H7 (cell line): ENCODE measurements around the gene BLM. TPM values are rescaled to one million over a fixed set of nuclear protein-coding genes. Genes with fewer than 3 reads are reported as not detected.

ENCODE experiments used
- DNase-seq: peaks from one replicate; pipeline ENCODE4 v3.0.0; 2012
- H3K27me3 ChIP-seq: 2 replicates; pipeline ENCODE4 v1.6.0; 2011; ENCODE audit warnings: mild to moderate bottlenecking, low read length; ENCODE audit not compliant: control insufficient read depth, insufficient read depth
- H3K36me3 ChIP-seq: replicated peaks from 2 replicates; pipeline ENCODE4 v1.5.1; 2011; ENCODE audit warnings: low read length; ENCODE audit not compliant: control insufficient read depth, insufficient read depth
- H3K4me3 ChIP-seq: 2 replicates; pipeline ENCODE4 v1.5.1; 2011; ENCODE audit warnings: low read depth, mild to moderate bottlenecking, control low read depth, low read length, moderate library complexity; ENCODE audit not compliant: insufficient read depth
- total RNA-seq: library from RNA; depleted of rRNA; stranded (reverse); fragments of >200 nt; shearing (Covaris generic); gene quantifications from 2 replicates; pipeline ENCODE4 v1.2.3, GENCODE V29; 2014

BLM gene
- total RNA-seq, 1 experiment from 2014 or later, result 29.7 TPM

DNA sequence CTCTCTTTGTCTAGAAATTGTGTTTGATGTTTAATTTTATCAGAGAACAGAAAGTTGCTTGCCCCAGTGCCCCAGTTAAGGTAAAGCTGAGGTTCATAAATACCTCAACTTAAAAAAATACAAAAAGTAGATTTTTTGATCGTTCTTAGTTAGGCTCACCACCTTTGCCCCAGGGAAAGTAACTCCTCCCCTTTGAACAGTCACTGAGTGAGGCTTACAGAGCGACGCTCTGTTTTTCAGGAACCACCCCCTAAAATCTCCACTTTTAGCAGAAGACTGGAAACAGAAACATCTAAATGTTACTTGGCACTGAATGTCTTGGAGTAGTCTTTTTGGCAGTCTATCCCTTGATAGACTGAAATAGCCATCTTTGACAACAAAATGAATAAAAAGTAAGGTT lies 24.9 kb downstream of the BLM start:
- DNase-seq, result peak; percentile 19
- Histone ChIP-seq H3K27me3 (no peaks in the 10 kb centered on the region), H3K4me3 (no peak overlapping the region), H3K36me3 (no peaks in the 10 kb centered on the region)

- no peak overlapping the region for H3K4me3 ChIP-seq
- no peaks in the 10 kb centered on the region for H3K27me3 ChIP-seq
- no peak for DNase-seq
- no peaks in the 10 kb centered on the region for H3K36me3 ChIP-seq
Measured at GRCh38 chr15:90743407-90743806, 26.3 kb downstream of the BLM start.

DNA sequence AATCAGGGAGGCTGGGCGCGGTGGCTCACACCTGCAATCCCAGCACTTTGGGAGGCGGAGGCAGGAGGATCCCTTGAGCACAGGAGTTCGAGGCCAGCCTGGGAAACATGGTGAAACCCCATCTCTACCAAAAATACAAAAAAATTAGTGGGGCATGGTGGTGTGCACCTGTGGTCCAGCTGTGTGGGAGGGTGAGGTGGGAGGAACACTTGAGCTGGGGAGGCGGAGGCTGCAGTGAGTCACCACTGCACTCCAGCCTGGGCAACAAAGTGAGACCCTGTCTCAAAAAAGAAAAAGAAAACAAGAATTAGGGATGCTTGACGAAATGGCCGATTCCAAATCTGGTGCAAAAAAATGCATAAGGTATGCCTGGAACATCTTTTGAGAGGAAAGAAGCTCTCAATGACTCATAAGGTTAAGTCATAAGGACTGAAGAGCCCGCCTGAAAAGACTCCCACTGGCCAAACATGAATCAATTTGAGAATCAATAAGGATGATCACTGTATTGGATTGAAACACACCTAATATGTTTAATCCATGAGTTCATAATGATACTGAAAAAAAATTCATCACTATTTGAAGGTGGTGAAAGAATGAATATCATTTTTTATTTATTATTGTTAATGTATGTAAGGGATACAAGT lies 27.7 kb downstream of the BLM start:
- H3K4me3 ChIP-seq, result no peak overlapping the region
- no peak for DNase-seq
- H3K27me3 ChIP-seq, result no peaks in the 10 kb centered on the region
- H3K36me3 ChIP-seq, result no peaks in the 10 kb centered on the region

DNA sequence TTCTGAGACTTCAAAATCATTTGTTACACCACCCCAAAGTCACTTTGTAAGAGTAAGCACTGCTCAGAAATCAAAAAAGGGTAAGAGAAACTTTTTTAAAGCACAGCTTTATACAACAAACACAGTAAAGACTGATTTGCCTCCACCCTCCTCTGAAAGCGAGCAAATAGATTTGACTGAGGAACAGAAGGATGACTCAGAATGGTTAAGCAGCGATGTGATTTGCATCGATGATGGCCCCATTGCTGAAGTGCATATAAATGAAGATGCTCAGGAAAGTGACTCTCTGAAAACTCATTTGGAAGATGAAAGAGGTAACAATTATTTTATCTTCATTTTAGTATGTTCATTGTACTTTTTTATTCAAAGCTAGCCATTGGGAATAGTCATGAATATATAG lies 32.6 kb downstream of the BLM start:
- Histone ChIP-seq H3K27me3 (no peaks in the 10 kb centered on the region), H3K4me3 (no peak overlapping the region), H3K36me3 (peaks cover 2% of the 10 kb centered on the region)
- DNase-seq, result no peak

DNA sequence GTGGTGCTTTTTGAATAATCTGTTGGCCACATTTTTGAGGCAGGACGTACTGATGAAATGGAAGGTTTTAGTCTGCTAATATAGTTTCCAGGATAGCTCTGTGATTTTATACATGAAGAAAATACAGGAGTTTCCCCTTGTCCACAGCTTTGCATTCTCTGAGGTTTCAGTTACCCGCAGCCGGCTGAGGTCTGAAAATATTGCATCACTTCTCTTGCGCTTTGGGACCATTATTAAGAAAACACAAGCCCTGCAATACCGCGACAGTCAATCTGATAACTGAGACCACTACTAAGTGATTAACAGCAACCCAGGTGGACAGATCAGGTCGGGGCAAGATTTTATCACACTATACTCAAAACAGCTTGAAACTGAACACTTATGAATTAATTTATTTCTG lies 33.0 kb downstream of the BLM start:
- Histone ChIP-seq H3K36me3 (peaks cover 2% of the 10 kb centered on the region), H3K27me3 (no peaks in the 10 kb centered on the region), H3K4me3 (no peak overlapping the region)
- DNase-seq, result no peak

GRCh38 chr15:90751300-90751825 lies 34.2 kb downstream of the BLM start:
- peaks cover 2% of the 10 kb centered on the region for H3K36me3 ChIP-seq
- no peak overlapping the region for H3K4me3 ChIP-seq

DNA sequence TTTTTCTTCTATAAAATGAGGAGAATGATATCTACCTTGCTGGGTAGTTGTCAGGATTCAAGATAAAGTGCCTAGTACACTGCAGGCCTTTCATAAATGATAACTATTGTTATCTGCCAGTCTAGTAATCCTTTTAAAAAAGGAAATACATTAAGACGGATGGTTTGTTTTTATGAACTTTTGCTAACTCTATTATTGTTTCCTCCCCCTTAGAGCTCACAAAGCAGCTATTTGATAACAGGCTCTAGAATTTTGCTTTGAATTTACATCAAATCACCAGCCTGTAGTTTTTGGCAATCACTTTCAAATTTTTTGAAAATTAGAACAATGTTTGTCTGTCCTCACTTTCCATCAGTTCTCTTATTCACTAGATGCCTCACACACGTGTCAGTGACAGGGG lies 39.8 kb downstream of the BLM start:
- Histone ChIP-seq H3K36me3 (peaks cover 6% of the 10 kb centered on the region), H3K4me3 (no peak overlapping the region), H3K27me3 (no peaks in the 10 kb centered on the region)
- no peak for DNase-seq

More at GRCh38 chr15:90751300-90751825, 34.2 kb downstream of the BLM start:
- no peaks in the 10 kb centered on the region for H3K27me3 ChIP-seq
- DNase-seq, result no peak

DNA sequence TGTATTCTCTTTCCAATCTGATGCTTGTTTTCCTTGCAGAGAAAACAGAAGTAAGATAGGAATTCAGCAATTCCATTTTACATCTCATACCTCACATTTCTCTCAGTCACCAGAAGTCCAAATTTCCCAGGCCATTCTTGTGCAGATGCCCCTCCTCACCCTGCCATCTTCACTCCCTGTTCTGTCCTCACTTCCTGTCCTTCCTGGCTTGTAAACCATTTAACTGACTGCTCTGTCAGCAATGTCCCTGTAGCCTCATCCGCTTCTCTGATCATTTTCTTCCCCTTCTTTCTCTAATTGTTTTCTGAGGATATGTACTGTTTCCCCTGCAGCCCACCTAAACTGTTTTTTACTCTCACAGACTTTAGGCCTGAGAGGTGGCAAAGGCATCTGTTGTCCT lies 40.3 kb downstream of the BLM start:
- peaks cover 10% of the 10 kb centered on the region for H3K36me3 ChIP-seq
- H3K4me3 ChIP-seq, result no peak overlapping the region
- H3K27me3 ChIP-seq, result no peaks in the 10 kb centered on the region
- no peak for DNase-seq

DNA sequence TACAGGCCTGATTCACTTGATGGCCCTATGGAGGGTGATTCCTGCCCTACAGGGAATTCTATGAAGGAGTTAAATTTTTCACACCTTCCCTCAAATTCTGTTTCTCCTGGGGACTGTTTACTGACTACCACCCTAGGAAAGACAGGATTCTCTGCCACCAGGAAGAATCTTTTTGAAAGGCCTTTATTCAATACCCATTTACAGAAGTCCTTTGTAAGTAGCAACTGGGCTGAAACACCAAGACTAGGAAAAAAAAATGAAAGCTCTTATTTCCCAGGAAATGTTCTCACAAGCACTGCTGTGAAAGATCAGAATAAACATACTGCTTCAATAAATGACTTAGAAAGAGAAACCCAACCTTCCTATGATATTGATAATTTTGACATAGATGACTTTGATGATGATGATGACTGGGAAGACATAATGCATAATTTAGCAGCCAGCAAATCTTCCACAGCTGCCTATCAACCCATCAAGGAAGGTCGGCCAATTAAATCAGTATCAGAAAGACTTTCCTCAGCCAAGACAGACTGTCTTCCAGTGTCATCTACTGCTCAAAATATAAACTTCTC lies 43.6 kb downstream of the BLM start:
- DNase-seq, result no peak
- peaks cover 8% of the 10 kb centered on the region for H3K36me3 ChIP-seq
- H3K4me3 ChIP-seq, result no peak overlapping the region
- H3K27me3 ChIP-seq, result no peaks in the 10 kb centered on the region

DNA sequence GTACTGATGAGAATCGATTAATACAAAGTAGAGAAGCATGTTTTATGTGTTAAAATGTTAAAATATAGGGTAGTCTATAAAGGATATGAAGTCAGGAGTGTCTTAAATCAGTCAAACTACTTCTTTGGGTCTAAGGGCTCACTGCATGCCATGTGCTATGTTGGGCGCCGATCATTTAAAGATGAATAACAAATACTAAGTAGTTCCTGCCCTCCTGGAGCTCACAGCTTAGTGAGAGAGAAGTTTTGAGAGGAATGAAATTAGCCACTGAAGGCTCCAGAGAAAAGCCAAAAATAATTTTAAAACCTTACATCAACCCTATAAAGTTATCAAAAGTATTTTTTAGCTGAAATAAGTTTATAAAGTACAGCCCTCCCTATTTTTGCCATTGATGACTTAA lies 44.5 kb downstream of the BLM start:
- Histone ChIP-seq H3K27me3 (no peaks in the 10 kb centered on the region), H3K4me3 (no peak overlapping the region), H3K36me3 (peaks cover 8% of the 10 kb centered on the region)
- DNase-seq, result peak; percentile 10

DNA sequence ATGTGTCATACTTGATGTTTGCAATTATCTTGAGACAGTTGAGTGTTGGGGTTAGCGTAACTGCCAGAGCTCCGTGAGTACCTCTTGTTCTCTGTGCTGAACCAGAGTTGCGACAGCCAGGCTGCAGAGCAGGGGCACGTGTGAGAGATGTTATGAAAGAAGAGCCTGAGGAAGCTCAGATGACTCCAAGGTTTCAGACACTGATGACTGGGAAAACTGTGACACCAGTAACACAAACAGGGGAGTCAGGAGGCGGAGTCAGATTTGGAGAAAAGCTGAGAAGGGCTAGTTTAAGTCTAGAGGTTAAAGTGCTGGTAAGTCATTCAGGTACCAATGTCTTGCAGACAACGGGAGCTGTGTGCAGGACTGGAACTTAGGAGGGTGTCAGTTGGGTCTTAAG lies 45.0 kb downstream of the BLM start:
- peak; percentile 10 for DNase-seq
- Histone ChIP-seq H3K27me3 (no peaks in the 10 kb centered on the region), H3K36me3 (peaks cover 8% of the 10 kb centered on the region), H3K4me3 (no peak overlapping the region)

GRCh38 chr15:90763366-90764099 lies 46.4 kb downstream of the BLM start:
- Histone ChIP-seq H3K4me3 (no peak overlapping the region), H3K27me3 (no peaks in the 10 kb centered on the region), H3K36me3 (peaks cover 6% of the 10 kb centered on the region)
- no peak for DNase-seq

DNA sequence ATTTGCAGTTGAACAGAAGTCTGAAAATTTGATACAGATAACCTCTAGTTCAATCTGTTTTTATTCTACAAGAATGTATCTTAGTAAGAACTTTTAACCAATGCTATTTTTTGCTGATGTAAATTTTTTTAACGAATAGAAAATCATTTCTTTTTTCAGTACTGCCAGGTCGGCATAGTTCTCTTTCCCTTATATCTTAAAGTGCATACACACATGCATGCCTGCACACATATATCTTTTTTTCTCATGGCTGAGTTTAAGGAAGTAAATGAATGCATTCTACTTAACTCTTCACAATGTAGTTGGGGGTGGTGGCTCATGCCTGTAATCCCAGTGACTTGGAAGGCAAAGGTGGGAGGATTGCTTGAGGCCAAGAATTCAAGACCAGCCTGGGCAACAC lies 48.4 kb downstream of the BLM start:
- H3K4me3 ChIP-seq, result no peak overlapping the region
- no peaks in the 10 kb centered on the region for H3K27me3 ChIP-seq
- H3K36me3 ChIP-seq, result peaks cover 6% of the 10 kb centered on the region
- DNase-seq, result no peak

GRCh38 chr15:90765966-90766365 lies 48.8 kb downstream of the BLM start:
- Histone ChIP-seq H3K4me3 (no peak overlapping the region), H3K27me3 (no peaks in the 10 kb centered on the region), H3K36me3 (peaks cover 6% of the 10 kb centered on the region)
- no peak for DNase-seq

DNA sequence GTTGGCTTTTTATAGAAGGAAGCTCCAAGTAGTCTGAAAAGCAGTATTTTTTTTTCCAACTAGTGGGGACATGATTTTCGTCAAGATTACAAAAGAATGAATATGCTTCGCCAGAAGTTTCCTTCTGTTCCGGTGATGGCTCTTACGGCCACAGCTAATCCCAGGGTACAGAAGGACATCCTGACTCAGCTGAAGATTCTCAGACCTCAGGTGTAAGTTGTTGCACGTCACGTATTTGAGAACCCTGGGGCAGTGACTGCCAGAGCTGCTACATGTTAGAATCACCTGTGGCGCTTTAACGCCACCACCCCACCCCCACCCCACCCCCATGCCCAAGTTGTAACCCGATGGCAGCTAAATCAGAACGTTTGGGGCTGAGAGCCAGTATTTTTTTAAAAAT lies 52.2 kb downstream of the BLM start:
- peaks cover 5% of the 10 kb centered on the region for H3K36me3 ChIP-seq
- no peak overlapping the region for H3K4me3 ChIP-seq
- no peak for DNase-seq
- no peaks in the 10 kb centered on the region for H3K27me3 ChIP-seq
